ENCODE data around the gene GPR179.
A peak's percentile ranks its signal among the peaks of the same experiment; 100 is the strongest.

Gene GPR179

DNA sequence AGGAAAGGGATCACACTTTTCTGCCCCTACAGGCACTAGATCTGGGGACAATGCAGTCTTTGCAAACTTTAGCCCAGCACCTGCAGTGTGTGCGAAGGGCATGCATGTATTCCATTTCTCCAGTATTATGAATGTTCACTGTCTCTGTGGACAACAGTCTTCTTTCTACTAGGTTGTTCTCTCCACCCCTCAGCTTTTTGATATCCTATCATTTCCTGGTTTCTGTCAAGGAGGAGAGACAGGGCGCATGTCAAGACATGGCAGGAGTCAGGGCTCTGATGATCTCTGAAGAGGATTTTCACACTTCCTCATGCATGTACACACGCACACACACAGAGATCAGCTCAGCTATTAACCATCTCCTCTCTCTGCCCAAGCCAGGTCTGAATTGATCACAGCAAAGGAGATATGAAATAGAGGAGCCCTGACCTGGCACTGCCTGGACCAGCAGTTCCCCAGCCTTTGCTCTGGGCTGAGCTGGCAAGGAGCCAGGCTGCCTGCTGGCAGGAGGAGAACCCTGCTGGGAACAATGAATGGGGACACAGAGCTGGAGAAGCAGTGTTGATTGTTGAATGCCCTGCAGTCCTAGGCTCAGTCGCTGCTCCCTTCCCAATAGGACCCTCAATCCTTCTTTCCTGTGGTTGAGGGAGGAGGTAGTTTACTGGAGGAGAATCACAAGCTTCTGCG is 2.6 kb downstream of the GPR179 start:
- no peak for TF ChIP-seq TAF1 (IDR thresholded peaks at IDR 0.05; ENCODE audit: borderline replicate concordance, low read depth, low read length)
- TF ChIP-seq POLR2AphosphoS5 (IDR thresholded peaks at IDR 0.05; ENCODE audit: low read depth, low read length): no peak
- TF ChIP-seq POLR2A (IDR thresholded peaks at IDR 0.05; ENCODE audit: low read depth, low read length): no peak
- DNase-seq (ENCODE audit: insufficient read length) (no peak), FAIRE-seq (no peak)

DNA sequence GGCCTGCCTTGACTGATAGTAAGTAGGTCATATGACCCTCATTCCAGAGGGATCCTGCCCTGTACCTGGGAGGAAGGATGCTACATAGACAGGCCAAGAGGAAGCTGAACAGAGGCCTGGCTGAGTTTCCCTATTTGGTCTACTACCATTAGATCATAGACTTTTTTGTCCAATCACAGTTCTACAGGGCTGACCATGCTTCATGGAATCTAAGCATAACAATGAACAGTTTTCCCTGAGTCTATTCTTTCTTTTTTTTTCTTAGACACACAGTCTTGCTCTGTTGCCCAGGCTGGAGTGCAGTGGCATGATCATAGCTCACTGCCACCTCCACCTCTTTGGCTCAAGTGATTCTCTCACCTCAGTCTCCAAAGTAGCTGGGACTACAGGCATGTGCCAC is 3.9 kb downstream of the GPR179 start:
- TF ChIP-seq POLR2A (IDR thresholded peaks at IDR 0.05; ENCODE audit: low read depth, low read length) (no peak), POLR2AphosphoS5 (IDR thresholded peaks at IDR 0.05; ENCODE audit: low read depth, low read length) (no peak), TAF1 (IDR thresholded peaks at IDR 0.05; ENCODE audit: borderline replicate concordance, low read depth, low read length) (no peak)
- DNase-seq (ENCODE audit: insufficient read length): no peak
- FAIRE-seq: no peak

DNA sequence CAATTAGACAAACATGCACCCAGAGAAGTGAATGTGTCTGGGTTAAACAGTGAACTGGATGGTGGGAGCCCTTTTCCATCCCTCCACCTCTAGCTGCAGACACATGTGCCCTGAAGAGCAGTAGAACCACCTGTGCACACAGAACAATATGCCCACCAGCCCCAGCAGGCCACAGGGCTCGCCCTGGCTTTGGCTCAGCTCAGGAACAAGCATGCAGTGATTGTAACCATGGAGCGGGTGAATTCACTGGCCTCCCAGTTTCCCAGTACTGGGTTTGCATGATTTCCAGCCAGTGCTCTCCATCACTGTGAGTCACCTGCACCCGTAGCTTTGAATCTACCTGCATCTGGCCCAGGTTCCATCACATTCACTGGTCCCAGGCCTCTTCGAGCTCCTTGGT is 5.2 kb downstream of the GPR179 start:
- FAIRE-seq (no peak), DNase-seq (ENCODE audit: insufficient read length) (no peak)
- TF ChIP-seq POLR2AphosphoS5 (IDR thresholded peaks at IDR 0.05; ENCODE audit: low read depth, low read length) (no peak), POLR2A (IDR thresholded peaks at IDR 0.05; ENCODE audit: low read depth, low read length) (no peak), TAF1 (IDR thresholded peaks at IDR 0.05; ENCODE audit: borderline replicate concordance, low read depth, low read length) (no peak)

DNA sequence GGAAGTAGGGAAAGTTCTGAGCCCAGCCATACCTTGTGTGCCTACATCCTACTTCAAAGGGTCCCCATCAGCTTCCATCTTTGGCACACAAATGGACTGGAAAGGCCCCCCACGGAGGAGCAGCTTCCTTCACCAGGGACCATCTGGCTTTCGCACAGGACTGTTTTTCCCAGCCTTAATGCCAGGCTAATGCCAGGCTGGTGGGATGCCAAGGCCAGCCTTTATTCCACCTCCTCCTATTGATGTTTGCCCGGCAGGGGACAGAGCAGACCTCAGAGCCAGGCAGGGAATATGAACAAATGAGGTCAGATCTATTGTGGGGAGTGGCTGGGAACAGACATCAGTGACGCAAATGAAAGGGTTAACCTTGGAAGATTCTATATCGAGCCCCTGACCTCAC is 5.7 kb downstream of the GPR179 start:
- no peak for FAIRE-seq
- no peak for DNase-seq (ENCODE audit: insufficient read length)
- TF ChIP-seq POLR2A (IDR thresholded peaks at IDR 0.05; ENCODE audit: low read depth, low read length): no peak
- TF ChIP-seq POLR2AphosphoS5 (IDR thresholded peaks at IDR 0.05; ENCODE audit: low read depth, low read length): no peak
- TF ChIP-seq TAF1 (IDR thresholded peaks at IDR 0.05; ENCODE audit: borderline replicate concordance, low read depth, low read length): no peak

DNA sequence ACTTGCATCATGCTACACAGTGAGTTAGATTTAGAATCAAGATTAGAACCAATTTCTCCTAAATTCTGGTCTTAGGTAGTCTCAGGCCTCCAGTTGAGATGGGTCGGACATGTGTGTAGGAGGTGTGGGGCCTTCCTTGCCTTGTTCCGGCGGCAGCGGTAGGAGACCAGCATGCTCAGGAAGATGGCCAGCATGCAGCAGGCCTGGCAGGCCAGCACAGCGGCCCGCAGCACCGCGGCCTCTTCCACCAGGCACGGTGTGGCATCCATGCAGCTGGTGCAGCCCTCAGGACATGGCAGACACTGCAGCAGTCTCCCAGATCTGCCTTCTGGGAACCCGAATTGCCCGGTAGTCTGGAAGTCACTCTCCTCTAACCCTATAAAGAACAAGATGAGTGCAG is 6.9 kb downstream of the GPR179 start:
- DNase-seq (ENCODE audit: insufficient read length) (no peak), FAIRE-seq (no peak)
- TF ChIP-seq POLR2A (IDR thresholded peaks at IDR 0.05; ENCODE audit: low read depth, low read length): no peak
- no peak for TF ChIP-seq POLR2AphosphoS5 (IDR thresholded peaks at IDR 0.05; ENCODE audit: low read depth, low read length)
- TF ChIP-seq TAF1 (IDR thresholded peaks at IDR 0.05; ENCODE audit: borderline replicate concordance, low read depth, low read length): no peak

DNA sequence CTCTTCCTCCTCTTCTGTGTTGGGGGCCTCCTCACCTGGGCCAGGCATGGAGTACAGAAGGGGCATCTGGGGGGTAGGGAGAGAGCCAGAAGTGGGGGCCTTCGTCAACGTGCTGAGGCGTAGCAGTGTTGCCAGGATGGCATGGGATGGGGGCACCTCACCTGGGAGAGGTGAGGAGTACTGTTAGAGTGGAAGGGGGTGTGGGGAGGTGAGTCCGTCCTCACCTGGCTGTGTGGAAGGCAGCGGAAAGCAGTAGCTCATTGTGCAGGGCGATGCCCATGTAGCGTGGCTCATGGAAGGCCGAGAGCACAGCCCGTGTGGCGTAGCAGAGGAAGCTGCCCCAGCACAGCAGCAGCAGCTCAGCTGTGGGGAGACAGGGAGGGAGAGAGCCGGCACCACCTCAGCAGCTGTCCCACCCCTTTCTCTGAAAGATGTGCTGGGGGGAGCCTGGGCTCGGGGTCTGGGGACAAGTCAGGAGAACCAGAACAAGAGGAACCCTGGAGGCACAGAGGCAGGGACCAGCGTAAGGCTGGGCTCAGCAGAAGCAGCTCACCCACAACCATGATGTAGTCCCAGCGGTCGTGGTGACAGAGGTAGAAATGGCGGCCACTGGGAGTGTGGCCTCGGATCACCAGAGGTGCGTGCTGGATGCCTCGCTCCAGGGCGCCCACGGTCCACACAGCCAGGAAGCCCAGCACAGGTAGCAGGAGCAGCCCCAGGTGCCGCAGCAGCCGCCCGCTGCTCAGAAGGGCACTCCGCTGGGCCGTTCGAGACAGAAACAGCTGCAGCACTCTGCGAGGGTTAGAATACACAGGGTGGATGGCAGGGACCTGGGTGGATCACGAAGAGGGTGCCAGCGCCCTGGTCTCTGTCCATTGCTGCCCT is 9.0 kb downstream of the GPR179 start:
- no peak for FAIRE-seq

GRCh38 chr17:38333635-38334295 is 10.0 kb downstream of the GPR179 start:
- DNase-seq (ENCODE audit: insufficient read length) (peak; percentile 52), FAIRE-seq (no peak)
- TF ChIP-seq POLR2AphosphoS5 (IDR thresholded peaks at IDR 0.05; ENCODE audit: low read depth, low read length) (no peak), POLR2A (IDR thresholded peaks at IDR 0.05; ENCODE audit: low read depth, low read length) (no peak), TAF1 (IDR thresholded peaks at IDR 0.05; ENCODE audit: borderline replicate concordance, low read depth, low read length) (no peak)

More for the DNA sequence above, 9.0 kb downstream of the GPR179 start:
- no peak for DNase-seq (ENCODE audit: insufficient read length)
- TF ChIP-seq POLR2AphosphoS5 (IDR thresholded peaks at IDR 0.05; ENCODE audit: low read depth, low read length): no peak
- no peak for TF ChIP-seq POLR2A (IDR thresholded peaks at IDR 0.05; ENCODE audit: low read depth, low read length)
- no peak for TF ChIP-seq TAF1 (IDR thresholded peaks at IDR 0.05; ENCODE audit: borderline replicate concordance, low read depth, low read length)

- TF ChIP-seq POLR2A (IDR thresholded peaks at IDR 0.05; ENCODE audit: low read depth, low read length) (no peak), TAF1 (IDR thresholded peaks at IDR 0.05; ENCODE audit: borderline replicate concordance, low read depth, low read length) (no peak), POLR2AphosphoS5 (IDR thresholded peaks at IDR 0.05; ENCODE audit: low read depth, low read length) (no peak)
- FAIRE-seq (no peak), DNase-seq (ENCODE audit: insufficient read length) (no peak)
Observed at GRCh38 chr17:38332735-38333134, 11.0 kb downstream of the GPR179 start.

GRCh38 chr17:38330941-38331411 is 12.8 kb downstream of the GPR179 start:
- FAIRE-seq (no peak), DNase-seq (ENCODE audit: insufficient read length) (no peak)
- TF ChIP-seq POLR2AphosphoS5 (IDR thresholded peaks at IDR 0.05; ENCODE audit: low read depth, low read length): no peak
- no peak for TF ChIP-seq TAF1 (IDR thresholded peaks at IDR 0.05; ENCODE audit: borderline replicate concordance, low read depth, low read length)
- TF ChIP-seq POLR2A (IDR thresholded peaks at IDR 0.05; ENCODE audit: low read depth, low read length): no peak

DNA sequence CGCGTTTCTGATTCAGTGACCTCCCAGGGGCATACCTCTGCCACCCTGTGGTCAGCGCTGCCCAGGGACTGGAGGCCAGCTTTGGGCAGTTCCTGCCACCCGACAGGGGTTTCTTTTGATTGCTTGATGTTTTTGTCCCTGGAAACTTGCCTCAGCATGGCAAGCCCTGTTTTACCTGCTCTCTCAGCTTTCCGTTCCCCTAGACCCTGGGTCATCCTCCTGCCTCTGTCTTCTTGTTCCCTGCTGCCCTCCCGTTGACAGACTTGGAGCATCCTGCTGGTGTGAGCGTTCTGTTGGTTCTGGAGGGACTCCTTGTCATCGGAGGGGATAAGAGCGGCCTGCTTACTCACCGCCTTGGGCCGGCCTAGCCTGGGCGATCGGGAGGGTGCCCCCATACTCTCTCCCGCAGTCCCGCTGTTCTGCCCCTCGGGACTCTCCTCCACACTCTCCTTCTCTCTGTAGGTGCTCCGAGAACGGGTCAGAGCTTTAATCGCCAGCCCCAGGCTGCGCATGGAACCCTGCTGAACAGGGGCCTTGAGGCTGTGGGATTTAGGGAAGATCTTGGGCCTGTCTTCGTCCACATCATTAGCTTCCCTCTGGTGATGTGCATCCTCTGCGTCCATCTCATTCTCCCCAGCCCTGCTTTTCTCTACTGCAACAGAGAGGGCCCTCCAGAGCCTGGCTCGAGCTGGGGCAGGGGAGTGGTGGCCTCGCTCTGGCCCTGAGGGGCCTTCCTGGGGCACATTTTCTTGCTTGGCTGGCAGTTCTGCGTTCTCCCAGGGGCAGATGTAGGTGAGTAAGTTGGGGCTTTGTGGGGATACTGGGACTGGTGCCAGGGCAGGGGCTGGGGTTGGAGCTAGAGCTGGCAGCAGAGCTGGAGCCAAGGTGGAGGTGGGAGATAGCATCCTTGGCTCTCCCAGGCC is 13.7 kb downstream of the GPR179 start:
- DNase-seq (ENCODE audit: insufficient read length) (no peak), FAIRE-seq (no peak)
- TF ChIP-seq TAF1 (IDR thresholded peaks at IDR 0.05; ENCODE audit: borderline replicate concordance, low read depth, low read length) (no peak), POLR2AphosphoS5 (IDR thresholded peaks at IDR 0.05; ENCODE audit: low read depth, low read length) (no peak), POLR2A (IDR thresholded peaks at IDR 0.05; ENCODE audit: low read depth, low read length) (no peak)
